Panc1 (cell line): ENCODE data around the gene FOXI2. TPM values are rescaled to one million over a fixed set of nuclear protein-coding genes. Genes with fewer than 3 reads are reported as not detected.

Experiments used
- ATAC-seq: fragments of 200-7000 bp; cut with Tn5 transposase; 2 replicates; pipeline ENCODE4 v1.9.1; 2020; ENCODE audit warnings: mild to moderate bottlenecking, moderate library complexity
- BruUV-seq: library from RNA; stranded (reverse); fragments of 400-500 nt; replicated peaks from 2 replicates; lab custom pipeline; 2021; lab: Mats Ljungman, UMichigan
- CTCF ChIA-PET: fragments of 300-600 bp; sonication (Branson Sonifier 250); formaldehyde crosslinking; loops from one replicate; lab custom pipeline; 2022; ENCODE audit warnings: antibody characterized with exemption; lab: Charles Lee
- POLR2A ChIA-PET: fragments of 300-600 bp; sonication (Branson Sonifier 250); formaldehyde crosslinking; loops from one replicate; lab custom pipeline; 2022; ENCODE audit warnings: antibody characterized with exemption; lab: Charles Lee
- DNase-seq: peaks from one replicate; pipeline ENCODE4 v3.0.0-alpha.2; 2010; ENCODE audit warnings: low read depth, low spot score
- H3K27ac ChIP-seq: 2 replicates; pipeline ENCODE4 v1.5.1; 2011; ENCODE audit warnings: mild to moderate bottlenecking, low read length, inconsistent platforms
- H3K27me3 ChIP-seq: fragments of 200-500 bp; sonication (Bioruptor generic); 2 replicates; pipeline ENCODE4 v1.6.0; 2014; ENCODE audit warnings: low read length, inconsistent platforms; ENCODE audit not compliant: control insufficient read depth, insufficient read depth
- H3K36me3 ChIP-seq: fragments of 200-500 bp; sonication (Bioruptor generic); 2 replicates; pipeline ENCODE4 v1.5.1; 2014; ENCODE audit warnings: inconsistent platforms, mild to moderate bottlenecking, low read length, moderate library complexity; ENCODE audit not compliant: control insufficient read depth, insufficient read depth
- H3K4me1 ChIP-seq: 2 replicates; pipeline ENCODE4 v1.5.1; 2011; ENCODE audit warnings: inconsistent platforms, mild to moderate bottlenecking, low read length, moderate library complexity; ENCODE audit not compliant: control insufficient read depth, insufficient read depth
- H3K4me3 ChIP-seq, 2 experiments: 2 replicates each; pipeline ENCODE4 v1.5.1; 2011 to 2012; ENCODE audit warnings: low read depth in 2 of 2, low read length in 2 of 2, mild to moderate bottlenecking in 2 of 2, inconsistent platforms in 1 of 2, moderate library complexity in 1 of 2
- H3K9me3 ChIP-seq: fragments of 200-500 bp; sonication (Bioruptor generic); 2 replicates; pipeline ENCODE4 v1.5.1; 2014; ENCODE audit warnings: low read depth, mild to moderate bottlenecking, inconsistent platforms, low read length, moderate library complexity; ENCODE audit not compliant: control insufficient read depth, insufficient read depth
- POLR2AphosphoS5 ChIP-seq: IDR thresholded peaks from 2 replicates; pipeline ENCODE4 v1.6.1; 2012; ENCODE audit warnings: mild to moderate bottlenecking, low read depth, low read length, moderate library complexity
- SIN3A ChIP-seq: IDR thresholded peaks from 2 replicates; pipeline ENCODE4 v1.6.1; 2012; ENCODE audit warnings: low read depth, mild to moderate bottlenecking, low read length, moderate library complexity, borderline replicate concordance; ENCODE audit not compliant: insufficient read depth
- TCF7L2 ChIP-seq: IDR thresholded peaks from 2 replicates; pipeline ENCODE4 v1.6.1; 2011; ENCODE audit warnings: mild to moderate bottlenecking, low read depth, low read length, inconsistent platforms
- in situ Hi-C: cut with HindIII; loops from 2 replicates; pipeline ENCODE4 v1.10.0; 2016; ENCODE audit warnings: low sequenced_read_pairs, low pct_unique_long_range_greater_than_20kb
- intact Hi-C: fragments of 100-400 bp; cut with micrococcal nuclease; formaldehyde crosslinking; loops from one replicate; pipeline ENCODE4 v1.10.0; 2022; ENCODE audit not compliant: unreplicated experiment
- total RNA-seq: library from RNA; stranded (reverse); gene quantifications from one replicate; pipeline ENCODE4 v1.2.1, GENCODE V29; 2021; ENCODE audit not compliant: unreplicated experiment
- TF ChIP-seq, protein P1 (sequence below), 2 experiments: IDR thresholded peaks; 2 replicates each; pipeline ENCODE4 v1.6.1; 2011 to 2012; ENCODE audit warnings: low read depth in 2 of 2, control low read depth in 1 of 2, low read length in 1 of 2, mild to moderate bottlenecking in 1 of 2, moderate library complexity in 1 of 2; ENCODE audit not compliant: insufficient read depth in 1 of 2
- TF ChIP-seq, protein P2 (sequence below): fragments of 450-650 bp; IDR thresholded peaks from 2 replicates; pipeline ENCODE4 v1.5.1; 2017; ENCODE audit warnings: mild to moderate bottlenecking

FOXI2 gene
- total RNA-seq, 1 experiment from 2014 or later = not detected

DNA sequence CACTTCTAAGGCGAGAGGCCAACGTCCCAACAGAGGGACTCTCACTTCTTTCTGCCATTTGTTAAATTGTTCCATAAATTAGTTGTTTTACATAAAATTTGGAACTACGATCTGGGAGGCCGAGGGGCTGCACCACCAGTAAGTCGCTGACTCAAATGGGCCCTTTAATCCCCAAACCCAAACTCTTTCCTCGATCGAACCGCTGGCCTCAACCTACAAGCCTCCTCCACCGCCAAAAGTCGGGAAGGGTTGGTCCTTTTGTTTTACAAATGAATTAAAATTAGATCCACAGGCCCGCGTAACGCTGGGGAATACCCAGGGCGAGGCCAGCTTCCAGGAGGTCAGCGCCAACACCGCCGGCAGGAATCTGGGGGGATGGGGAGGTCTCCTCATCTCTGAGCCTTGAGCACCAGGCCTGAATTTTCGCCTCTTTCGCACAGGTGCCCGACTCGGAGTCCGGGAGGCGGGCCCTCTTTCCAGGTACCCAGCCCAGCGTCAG lies 1.2 kb upstream of the FOXI2 start:
- CTCF ChIA-PET = no interaction called here
- intact Hi-C loops = no loop called here
- no TSS peak for BruUV-seq
- POLR2A ChIA-PET = no interaction called here
- peaks cover 6% of the 10 kb centered on the region; the same call in 1 of the 2 replicates for H3K27me3 ChIP-seq
- TF ChIP-seq TCF7L2 (no peak), POLR2AphosphoS5 (no peak), SIN3A (no peak)
- TF ChIP-seq, protein P1, sequence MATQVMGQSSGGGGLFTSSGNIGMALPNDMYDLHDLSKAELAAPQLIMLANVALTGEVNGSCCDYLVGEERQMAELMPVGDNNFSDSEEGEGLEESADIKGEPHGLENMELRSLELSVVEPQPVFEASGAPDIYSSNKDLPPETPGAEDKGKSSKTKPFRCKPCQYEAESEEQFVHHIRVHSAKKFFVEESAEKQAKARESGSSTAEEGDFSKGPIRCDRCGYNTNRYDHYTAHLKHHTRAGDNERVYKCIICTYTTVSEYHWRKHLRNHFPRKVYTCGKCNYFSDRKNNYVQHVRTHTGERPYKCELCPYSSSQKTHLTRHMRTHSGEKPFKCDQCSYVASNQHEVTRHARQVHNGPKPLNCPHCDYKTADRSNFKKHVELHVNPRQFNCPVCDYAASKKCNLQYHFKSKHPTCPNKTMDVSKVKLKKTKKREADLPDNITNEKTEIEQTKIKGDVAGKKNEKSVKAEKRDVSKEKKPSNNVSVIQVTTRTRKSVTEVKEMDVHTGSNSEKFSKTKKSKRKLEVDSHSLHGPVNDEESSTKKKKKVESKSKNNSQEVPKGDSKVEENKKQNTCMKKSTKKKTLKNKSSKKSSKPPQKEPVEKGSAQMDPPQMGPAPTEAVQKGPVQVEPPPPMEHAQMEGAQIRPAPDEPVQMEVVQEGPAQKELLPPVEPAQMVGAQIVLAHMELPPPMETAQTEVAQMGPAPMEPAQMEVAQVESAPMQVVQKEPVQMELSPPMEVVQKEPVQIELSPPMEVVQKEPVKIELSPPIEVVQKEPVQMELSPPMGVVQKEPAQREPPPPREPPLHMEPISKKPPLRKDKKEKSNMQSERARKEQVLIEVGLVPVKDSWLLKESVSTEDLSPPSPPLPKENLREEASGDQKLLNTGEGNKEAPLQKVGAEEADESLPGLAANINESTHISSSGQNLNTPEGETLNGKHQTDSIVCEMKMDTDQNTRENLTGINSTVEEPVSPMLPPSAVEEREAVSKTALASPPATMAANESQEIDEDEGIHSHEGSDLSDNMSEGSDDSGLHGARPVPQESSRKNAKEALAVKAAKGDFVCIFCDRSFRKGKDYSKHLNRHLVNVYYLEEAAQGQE (IDR thresholded peaks at IDR 0.05; ENCODE audit: insufficient read depth in 1 of 2, low read depth in 2 of 2, low read length in 1 of 2) = no peak
- TF ChIP-seq, protein P2, sequence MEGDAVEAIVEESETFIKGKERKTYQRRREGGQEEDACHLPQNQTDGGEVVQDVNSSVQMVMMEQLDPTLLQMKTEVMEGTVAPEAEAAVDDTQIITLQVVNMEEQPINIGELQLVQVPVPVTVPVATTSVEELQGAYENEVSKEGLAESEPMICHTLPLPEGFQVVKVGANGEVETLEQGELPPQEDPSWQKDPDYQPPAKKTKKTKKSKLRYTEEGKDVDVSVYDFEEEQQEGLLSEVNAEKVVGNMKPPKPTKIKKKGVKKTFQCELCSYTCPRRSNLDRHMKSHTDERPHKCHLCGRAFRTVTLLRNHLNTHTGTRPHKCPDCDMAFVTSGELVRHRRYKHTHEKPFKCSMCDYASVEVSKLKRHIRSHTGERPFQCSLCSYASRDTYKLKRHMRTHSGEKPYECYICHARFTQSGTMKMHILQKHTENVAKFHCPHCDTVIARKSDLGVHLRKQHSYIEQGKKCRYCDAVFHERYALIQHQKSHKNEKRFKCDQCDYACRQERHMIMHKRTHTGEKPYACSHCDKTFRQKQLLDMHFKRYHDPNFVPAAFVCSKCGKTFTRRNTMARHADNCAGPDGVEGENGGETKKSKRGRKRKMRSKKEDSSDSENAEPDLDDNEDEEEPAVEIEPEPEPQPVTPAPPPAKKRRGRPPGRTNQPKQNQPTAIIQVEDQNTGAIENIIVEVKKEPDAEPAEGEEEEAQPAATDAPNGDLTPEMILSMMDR = no peak
- H3K4me3 ChIP-seq = no peak overlapping the region
- no peaks in the 10 kb centered on the region for H3K4me1 ChIP-seq
- no peaks in the 10 kb centered on the region for H3K9me3 ChIP-seq
- H3K36me3 ChIP-seq = no peaks in the 10 kb centered on the region
- in situ Hi-C loops = no loop called here
- DNase-seq = no peak
- no peak overlapping the region for H3K27ac ChIP-seq
- ATAC-seq = no peak

DNA sequence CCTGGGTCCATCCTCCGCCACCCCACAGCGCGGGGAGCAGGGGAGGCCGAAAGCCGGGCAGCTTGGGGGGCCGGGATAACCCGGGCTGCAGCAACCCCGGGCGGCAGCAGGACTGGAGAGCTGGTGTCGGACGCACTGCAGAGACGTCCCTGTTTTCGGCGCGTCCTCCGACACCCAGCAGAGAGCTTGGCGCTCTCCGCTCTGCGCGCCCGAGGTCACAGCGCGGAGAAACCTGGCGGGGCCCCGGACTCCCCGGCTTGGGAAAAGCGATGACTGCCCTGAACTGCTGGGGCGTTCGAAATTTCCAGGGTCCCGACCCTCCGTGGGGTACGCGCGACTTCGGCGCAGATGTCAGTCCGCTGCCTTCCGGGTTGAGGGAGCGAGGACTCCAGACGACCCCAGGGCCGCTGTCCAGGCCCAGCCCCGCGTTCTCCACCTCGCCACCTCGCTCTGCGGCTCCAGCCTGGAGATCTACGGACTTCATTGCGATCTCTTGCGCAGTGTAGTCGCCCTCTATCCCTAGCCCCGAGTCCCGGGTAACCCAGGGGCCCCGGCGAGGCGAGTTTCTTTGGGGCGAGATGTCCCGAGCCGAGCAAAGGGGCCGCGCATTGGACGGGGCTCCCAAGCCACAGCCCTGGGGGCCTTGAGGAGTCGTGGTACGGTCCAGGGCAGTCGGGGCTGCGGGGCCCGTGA lies 617 bp upstream of the FOXI2 start:
- ATAC-seq = no peak
- BruUV-seq = no TSS peak

More for the DNA sequence above, 617 bp upstream of the FOXI2 start:
- peaks cover 6% of the 10 kb centered on the region; the same call in 1 of the 2 replicates for H3K27me3 ChIP-seq
- H3K27ac ChIP-seq = no peak overlapping the region
- no peaks in the 10 kb centered on the region for H3K36me3 ChIP-seq
- TF ChIP-seq, protein P1 (IDR thresholded peaks at IDR 0.05; ENCODE audit: insufficient read depth in 1 of 2, low read depth in 2 of 2, low read length in 1 of 2) = no peak
- TF ChIP-seq, protein P2 = no peak
- TF ChIP-seq SIN3A = no peak
- no peak for TF ChIP-seq TCF7L2
- no peak for TF ChIP-seq POLR2AphosphoS5
- in situ Hi-C loops = no loop called here
- no peaks in the 10 kb centered on the region for H3K9me3 ChIP-seq
- ChIA-PET CTCF (no interaction called here), POLR2A (no interaction called here)
- no peak for DNase-seq
- no peaks in the 10 kb centered on the region for H3K4me1 ChIP-seq
- intact Hi-C loops = no loop called here
- no peak overlapping the region for H3K4me3 ChIP-seq
